SK-N-SH treated with all-trans-retinoic acid at 6 μM for 48 hours (cell line): Measurements from ENCODE around the gene CAMKK2.

Experiments
- ATAC-seq: fragments of 200-7000 bp; cut with Tn5 transposase; 3 replicates; pipeline ENCODE4 v1.9.1; 2020; ENCODE audit warnings: mild to moderate bottlenecking, moderate library complexity
- BACH2 ChIP-seq: fragments of 250-450 bp; sonication (Bioruptor Pico); IDR thresholded peaks from 2 replicates; pipeline ENCODE4 v1.9.0; 2021; ENCODE audit warnings: mild to moderate bottlenecking, borderline replicate concordance
- CSDC2 ChIP-seq: fragments of 250-450 bp; sonication (Bioruptor Pico); IDR thresholded peaks from 2 replicates; pipeline ENCODE4 v1.5.0; 2020; ENCODE audit warnings: mild to moderate bottlenecking, moderate library complexity
- CSRNP3 ChIP-seq: fragments of 250-450 bp; sonication (Bioruptor Pico); IDR thresholded peaks from 2 replicates; pipeline ENCODE4 v1.5.1; 2021; ENCODE audit warnings: mild to moderate bottlenecking, moderate library complexity
- ESRRG ChIP-seq: fragments of 250-450 bp; sonication (Bioruptor Pico); IDR thresholded peaks from 2 replicates; pipeline ENCODE4 v1.6.1; 2021; ENCODE audit warnings: mild to moderate bottlenecking
- GLIS3 ChIP-seq: fragments of 250-450 bp; sonication (Bioruptor Pico); IDR thresholded peaks from 2 replicates; pipeline ENCODE4 v1.5.0; 2020; ENCODE audit warnings: mild to moderate bottlenecking, moderate library complexity
- OSR1 ChIP-seq: fragments of 250-450 bp; sonication (Bioruptor Pico); IDR thresholded peaks from 2 replicates; pipeline ENCODE4 v1.8.0; 2022; ENCODE audit warnings: moderate library complexity, mild to moderate bottlenecking, inconsistent platforms
- PATZ1 ChIP-seq: fragments of 250-450 bp; sonication (Bioruptor Pico); IDR thresholded peaks from 2 replicates; pipeline ENCODE4 v1.8.0; 2020; ENCODE audit warnings: mild to moderate bottlenecking, moderate library complexity, borderline replicate concordance
- PPARA ChIP-seq: fragments of 250-450 bp; sonication (Bioruptor Pico); IDR thresholded peaks from 2 replicates; pipeline ENCODE4 v1.5.0; 2020; ENCODE audit warnings: mild to moderate bottlenecking, borderline replicate concordance
- RARB ChIP-seq: fragments of 250-450 bp; sonication (Bioruptor Pico); IDR thresholded peaks from 2 replicates; pipeline ENCODE4 v1.8.0; 2021; ENCODE audit warnings: mild to moderate bottlenecking, moderate library complexity
- SNAI2 ChIP-seq: fragments of 250-450 bp; sonication (Bioruptor Pico); IDR thresholded peaks from 2 replicates; pipeline ENCODE4 v1.5.0; 2020; ENCODE audit warnings: mild to moderate bottlenecking, moderate library complexity
- TCF4 ChIP-seq: fragments of 250-450 bp; sonication (Bioruptor Pico); IDR thresholded peaks from 2 replicates; pipeline ENCODE4 v1.8.0; 2021; ENCODE audit warnings: mild to moderate bottlenecking, moderate library complexity, borderline replicate concordance
- TOX ChIP-seq: fragments of 250-450 bp; sonication (Bioruptor Pico); IDR thresholded peaks from 2 replicates; pipeline ENCODE4 v1.8.0; 2021; ENCODE audit warnings: mild to moderate bottlenecking, moderate library complexity, borderline replicate concordance
- TSHZ2 ChIP-seq: fragments of 250-450 bp; sonication (Bioruptor Pico); IDR thresholded peaks from 2 replicates; pipeline ENCODE4 v1.5.0; 2020; ENCODE audit warnings: mild to moderate bottlenecking, moderate library complexity
- ZC3H10 ChIP-seq: fragments of 250-450 bp; sonication (Bioruptor Pico); IDR thresholded peaks from 2 replicates; pipeline ENCODE4 v1.5.1; 2021; ENCODE audit warnings: mild to moderate bottlenecking, moderate library complexity
- ZFP3 ChIP-seq: fragments of 250-450 bp; sonication (Bioruptor Pico); IDR thresholded peaks from 2 replicates; pipeline ENCODE4 v1.5.0; 2020; ENCODE audit warnings: mild to moderate bottlenecking, moderate library complexity
- ZFP30 ChIP-seq: fragments of 450-650 bp; formaldehyde crosslinking; IDR thresholded peaks from 2 replicates; pipeline ENCODE4 v1.5.0; 2022; ENCODE audit warnings: mild to moderate bottlenecking, moderate library complexity
- ZNF565 ChIP-seq: fragments of 450-650 bp; formaldehyde crosslinking; conservative IDR thresholded peaks from 2 replicates; pipeline ENCODE4 v1.5.0; 2020; ENCODE audit warnings: low read depth, mild to moderate bottlenecking, moderate library complexity
- ZNF70 ChIP-seq: fragments of 450-650 bp; formaldehyde crosslinking; IDR thresholded peaks from 2 replicates; pipeline ENCODE4 v1.5.0; 2020; ENCODE audit warnings: mild to moderate bottlenecking, moderate library complexity
- ZNF8 ChIP-seq: fragments of 450-650 bp; formaldehyde crosslinking; IDR thresholded peaks from 2 replicates; pipeline ENCODE4 v1.5.0; 2020; ENCODE audit warnings: mild to moderate bottlenecking, moderate library complexity
- TF ChIP-seq, protein P1 (sequence below): fragments of 250-450 bp; sonication (Bioruptor Pico); IDR thresholded peaks from 2 replicates; pipeline ENCODE4 v1.5.1; 2020; ENCODE audit warnings: low read depth, mild to moderate bottlenecking, moderate library complexity
- TF ChIP-seq, protein P2 (sequence below): fragments of 250-450 bp; sonication (Bioruptor Pico); IDR thresholded peaks from 2 replicates; pipeline ENCODE4 v1.8.0; 2021; ENCODE audit warnings: low read depth, mild to moderate bottlenecking, moderate library complexity, borderline replicate concordance

Gene CAMKK2

GRCh38 chr12:121233628-121234020 is 62.9 kb downstream of the CAMKK2 start:
- ATAC-seq = no peak
- TF ChIP-seq SNAI2 (CRISPR knock-in tag) (no peak), ESRRG (CRISPR knock-in tag) (no peak), CSRNP3 (CRISPR knock-in tag) (no peak), ZNF8 (CRISPR knock-in tag) (no peak), PPARA (CRISPR knock-in tag) (no peak), TOX (no peak), TCF4 (no peak)

DNA sequence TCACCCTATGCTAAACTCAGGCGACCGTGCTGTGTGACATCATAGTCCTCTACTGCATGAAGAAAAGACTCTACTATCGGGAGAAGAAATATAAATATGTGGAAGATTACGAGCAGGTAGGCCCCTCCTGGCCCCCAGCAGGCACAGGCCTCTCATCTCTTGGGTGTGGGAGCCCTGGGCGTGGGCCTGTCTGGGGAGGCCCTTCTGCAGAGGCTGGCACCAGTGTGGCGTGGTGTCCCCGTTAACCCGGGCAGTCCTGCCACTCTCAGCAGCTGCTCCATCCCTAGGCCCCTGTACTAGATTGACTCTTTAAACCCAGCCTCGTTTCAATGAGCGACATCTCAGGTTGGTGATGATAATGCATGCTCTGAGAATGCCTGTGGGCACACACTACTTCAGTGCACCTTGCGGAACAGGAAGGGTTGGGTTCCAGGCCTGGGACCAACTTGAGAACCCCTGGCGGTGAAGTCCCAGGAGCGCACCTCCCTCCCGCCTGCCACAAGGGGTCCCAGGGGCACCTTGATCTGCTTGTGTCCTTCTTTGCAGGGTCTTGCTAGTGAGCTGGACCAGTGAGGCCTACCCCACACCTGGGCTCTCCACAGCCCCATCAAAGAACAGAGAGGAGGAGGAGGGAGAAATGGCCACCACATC is 63.4 kb downstream of the CAMKK2 start:
- no peak for TF ChIP-seq TCF4
- TF ChIP-seq PPARA (CRISPR knock-in tag) = no peak
- no peak for TF ChIP-seq TSHZ2
- TF ChIP-seq PATZ1 = no peak
- no peak for TF ChIP-seq ZFP3 (CRISPR knock-in tag)
- TF ChIP-seq, all 23 proteins: peak for 0
- ATAC-seq = no peak

DNA sequence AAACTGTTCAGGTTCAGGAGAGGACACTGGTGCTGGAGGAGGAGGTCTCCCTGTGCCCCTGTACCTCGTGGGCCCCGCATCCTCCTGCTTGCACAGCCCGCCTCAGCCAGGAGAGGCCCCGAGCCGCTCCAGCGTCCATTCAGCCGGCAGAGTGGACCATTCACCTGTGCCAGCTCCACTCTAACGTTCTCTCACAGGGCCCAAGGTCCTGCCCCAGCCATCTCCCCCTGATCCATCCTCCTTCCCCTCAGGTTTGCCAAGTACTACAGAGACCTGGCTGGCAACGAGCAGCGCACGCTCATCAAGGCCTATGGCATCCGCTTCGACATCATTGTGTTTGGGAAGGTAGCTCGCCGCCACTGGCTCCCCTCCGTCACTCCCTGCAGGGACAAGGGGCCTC is 64.3 kb downstream of the CAMKK2 start:
- TF ChIP-seq BACH2 (CRISPR knock-in tag) (no peak), PPARA (CRISPR knock-in tag) (no peak), ZFP30 (no peak)
- TF ChIP-seq, protein P1, sequence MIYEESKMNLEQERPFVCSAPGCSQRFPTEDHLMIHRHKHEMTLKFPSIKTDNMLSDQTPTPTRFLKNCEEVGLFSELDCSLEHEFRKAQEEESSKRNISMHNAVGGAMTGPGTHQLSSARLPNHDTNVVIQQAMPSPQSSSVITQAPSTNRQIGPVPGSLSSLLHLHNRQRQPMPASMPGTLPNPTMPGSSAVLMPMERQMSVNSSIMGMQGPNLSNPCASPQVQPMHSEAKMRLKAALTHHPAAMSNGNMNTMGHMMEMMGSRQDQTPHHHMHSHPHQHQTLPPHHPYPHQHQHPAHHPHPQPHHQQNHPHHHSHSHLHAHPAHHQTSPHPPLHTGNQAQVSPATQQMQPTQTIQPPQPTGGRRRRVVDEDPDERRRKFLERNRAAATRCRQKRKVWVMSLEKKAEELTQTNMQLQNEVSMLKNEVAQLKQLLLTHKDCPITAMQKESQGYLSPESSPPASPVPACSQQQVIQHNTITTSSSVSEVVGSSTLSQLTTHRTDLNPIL (CRISPR knock-in tag) = no peak
- ATAC-seq = no peak

DNA sequence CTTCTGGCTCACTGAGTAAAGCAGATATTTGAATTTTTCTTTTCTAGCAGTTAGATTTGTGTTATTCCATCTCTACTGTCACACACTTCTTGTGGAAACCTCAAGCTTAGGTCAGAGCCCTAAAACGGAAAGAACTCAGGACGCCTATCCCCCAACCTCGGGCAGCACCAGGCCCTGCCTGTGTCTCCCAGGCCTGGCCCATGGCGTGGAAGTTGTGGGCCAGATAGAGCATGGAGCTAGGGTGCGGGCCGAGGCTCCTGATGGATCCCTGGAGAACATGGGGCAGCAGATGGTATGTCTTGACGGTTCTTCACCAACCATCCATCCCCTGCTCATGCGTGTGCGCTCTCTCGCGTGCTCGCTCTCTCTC is 66.0 kb downstream of the CAMKK2 start:
- TF ChIP-seq ZC3H10 (CRISPR knock-in tag) (no peak), OSR1 (no peak), RARB (CRISPR knock-in tag) (no peak), ZNF8 (CRISPR knock-in tag) (no peak), ZNF565 (CRISPR knock-in tag) (no peak), CSDC2 (CRISPR knock-in tag) (no peak), ZFP3 (CRISPR knock-in tag) (no peak), ZNF70 (CRISPR knock-in tag) (no peak), ZFP30 (no peak), GLIS3 (CRISPR knock-in tag) (no peak), SNAI2 (CRISPR knock-in tag) (no peak), PPARA (CRISPR knock-in tag) (no peak), ESRRG (CRISPR knock-in tag) (no peak)
- TF ChIP-seq, protein P2, sequence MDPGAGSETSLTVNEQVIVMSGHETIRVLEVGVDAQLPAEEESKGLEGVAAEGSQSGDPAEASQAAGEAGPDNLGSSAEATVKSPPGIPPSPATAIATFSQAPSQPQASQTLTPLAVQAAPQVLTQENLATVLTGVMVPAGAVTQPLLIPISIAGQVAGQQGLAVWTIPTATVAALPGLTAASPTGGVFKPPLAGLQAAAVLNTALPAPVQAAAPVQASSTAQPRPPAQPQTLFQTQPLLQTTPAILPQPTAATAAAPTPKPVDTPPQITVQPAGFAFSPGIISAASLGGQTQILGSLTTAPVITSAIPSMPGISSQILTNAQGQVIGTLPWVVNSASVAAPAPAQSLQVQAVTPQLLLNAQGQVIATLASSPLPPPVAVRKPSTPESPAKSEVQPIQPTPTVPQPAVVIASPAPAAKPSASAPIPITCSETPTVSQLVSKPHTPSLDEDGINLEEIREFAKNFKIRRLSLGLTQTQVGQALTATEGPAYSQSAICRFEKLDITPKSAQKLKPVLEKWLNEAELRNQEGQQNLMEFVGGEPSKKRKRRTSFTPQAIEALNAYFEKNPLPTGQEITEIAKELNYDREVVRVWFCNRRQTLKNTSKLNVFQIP (CRISPR knock-in tag) = no peak
- TF ChIP-seq, protein P1 (CRISPR knock-in tag) = no peak
- ATAC-seq = peak; percentile 8; the same call in 2 of the 3 replicates

GRCh38 chr12:121229826-121230537 is 66.5 kb downstream of the CAMKK2 start:
- ATAC-seq = peak; percentile 94
